HCT116 (cell line): ENCODE data around the gene SOCS7. TPM values are rescaled to one million over a fixed set of nuclear protein-coding genes. Genes with fewer than 3 reads are reported as not detected.

ENCODE experiments used
- ATAC-seq: fragments of 200-7000 bp; cut with Tn5 transposase; 2 replicates; pipeline ENCODE4 v1.9.1; 2020; ENCODE audit warnings: mild to moderate bottlenecking, moderate library complexity
- BruUV-seq: library from RNA; stranded (reverse); fragments of 400-500 nt; replicated peaks from 2 replicates; lab custom pipeline; 2021; lab: Mats Ljungman, UMichigan
- CTCF ChIA-PET: fragments of 300-600 bp; sonication (Branson Sonifier 250); formaldehyde crosslinking; loops from one replicate; lab custom pipeline; 2021; ENCODE audit warnings: antibody characterized with exemption; lab: Charles Lee
- POLR2A ChIA-PET: fragments of 300-600, 350-600 bp; sonication (Branson Sonifier 250); formaldehyde crosslinking; loops from one replicate; lab custom pipeline; 2021; ENCODE audit warnings: antibody characterized with exemption; lab: Charles Lee
- RAD21 ChIA-PET, 2 experiments: fragments of 300-600 bp; sonication (Branson Sonifier 250); formaldehyde crosslinking; loops; one replicate each; lab custom pipeline; 2023; ENCODE audit warnings: low total read pairs in 2 of 2; ENCODE audit not compliant: uncharacterized antibody in 2 of 2, unreplicated experiment in 2 of 2, low non-redundant PET in 1 of 2; lab: Charles Lee
- DNase-seq: peaks from one replicate; pipeline ENCODE4 v3.0.0-alpha.2; 2010; ENCODE audit warnings: low read depth, low spot score
- H2AFZ ChIP-seq: fragments of 200-600 bp; shearing (Covaris generic), sonication (generic); 2 replicates; pipeline ENCODE4 v1.6.1; 2017; ENCODE audit warnings: low read depth, mixed run types, mixed read lengths, antibody characterized with exemption, low read length; ENCODE audit not compliant: poor library complexity, severe bottlenecking
- H3K27ac ChIP-seq: 2 replicates; pipeline ENCODE4 v1.5.1; 2012; ENCODE audit warnings: low read depth, low read length
- H3K27me3 ChIP-seq: fragments of 200-600 bp; sonication (generic); 2 replicates; pipeline ENCODE4 v1.6.1; 2016; ENCODE audit warnings: mixed run types, low read length, mixed read lengths; ENCODE audit not compliant: insufficient read depth
- H3K36me3 ChIP-seq, 2 experiments: fragments of 200-500 bp in 1 of 2; fragments of 200-600 bp in 1 of 2; sonication (Bioruptor generic) in 1 of 2; sonication (generic) in 1 of 2; 2 replicates each; pipeline versions ENCODE4 v1.5.1 to v1.6.1; 2014 to 2016; ENCODE audit warnings: low read length in 2 of 2, inconsistent platforms in 1 of 2, mixed read lengths in 1 of 2, mixed run types in 1 of 2; ENCODE audit not compliant: insufficient read depth in 2 of 2, control insufficient read depth in 1 of 2
- H3K4me1 ChIP-seq, 2 experiments: fragments of 200-600 bp in 1 of 2; sonication (generic) in 1 of 2; 2 replicates each; pipeline versions ENCODE4 v1.5.1 to v1.6.1; 2012 to 2017; ENCODE audit warnings: low read length in 2 of 2, inconsistent platforms in 1 of 2, mild to moderate bottlenecking in 1 of 2, mixed read lengths in 1 of 2, mixed run types in 1 of 2, moderate library complexity in 1 of 2; ENCODE audit not compliant: insufficient read depth in 2 of 2, control insufficient read depth in 1 of 2
- H3K4me2 ChIP-seq: fragments of 200-600 bp; sonication (generic); 2 replicates; pipeline ENCODE4 v1.6.1; 2017; ENCODE audit warnings: mixed run types, low read length, mixed read lengths
- H3K4me3 ChIP-seq, 2 experiments: fragments of 200-600 bp in 1 of 2; sonication (generic) in 1 of 2; replicated peaks in 1 of 2; 2 replicates each; pipeline ENCODE4 v1.5.1; 2011 to 2016; ENCODE audit warnings: low read length in 2 of 2, control low read depth in 1 of 2, low read depth in 1 of 2, mild to moderate bottlenecking in 1 of 2, mixed read lengths in 1 of 2, mixed run types in 1 of 2
- H3K79me2 ChIP-seq: fragments of 200-600 bp; sonication (generic); 2 replicates; pipeline ENCODE4 v1.6.1; 2017; ENCODE audit warnings: mild to moderate bottlenecking, mixed run types, low read length, moderate library complexity, mixed read lengths; ENCODE audit not compliant: insufficient read depth
- H3K9ac ChIP-seq: fragments of 200-600 bp; sonication (generic); 2 replicates; pipeline ENCODE4 v1.6.1; 2016; ENCODE audit warnings: low read length, mixed read lengths
- H3K9me2 ChIP-seq: fragments of 200-600 bp; sonication (generic), shearing (Covaris generic); 2 replicates; pipeline ENCODE4 v1.6.1; 2017; ENCODE audit warnings: mixed run types, mild to moderate bottlenecking, moderate library complexity; ENCODE audit not compliant: insufficient read depth
- H3K9me3 ChIP-seq, 2 experiments: fragments of 200-500 bp in 1 of 2; fragments of 200-600 bp in 1 of 2; sonication (Bioruptor generic) in 1 of 2; sonication (generic) in 1 of 2; 2 replicates each; pipeline ENCODE4 v1.6.1; 2014 to 2017; ENCODE audit warnings: low read length in 2 of 2, mixed read lengths in 2 of 2, inconsistent platforms in 1 of 2, low read depth in 1 of 2, mild to moderate bottlenecking in 1 of 2, mixed run types in 1 of 2, moderate library complexity in 1 of 2; ENCODE audit not compliant: control insufficient read depth in 1 of 2, insufficient read depth in 1 of 2
- H4K20me1 ChIP-seq: fragments of 200-600 bp; sonication (generic), shearing (Covaris generic); 2 replicates; pipeline ENCODE4 v1.6.1; 2017; ENCODE audit warnings: mixed run types, mild to moderate bottlenecking, moderate library complexity; ENCODE audit not compliant: insufficient read depth
- CBX3 ChIP-seq: IDR thresholded peaks from 2 replicates; pipeline ENCODE4 v1.6.1; 2012; ENCODE audit warnings: low read depth
- CEBPB ChIP-seq: IDR thresholded peaks from 2 replicates; pipeline ENCODE4 v1.6.1; 2012; ENCODE audit warnings: low read depth
- EGR1 ChIP-seq: IDR thresholded peaks from 2 replicates; pipeline ENCODE4 v1.6.1; 2012; ENCODE audit warnings: low read depth
- EZH2 ChIP-seq: fragments of 200-600 bp; sonication (generic); IDR thresholded peaks from 2 replicates; pipeline ENCODE4 v1.6.1; 2017; ENCODE audit warnings: antibody characterized with exemption, mixed run types
- EZH2phosphoT487 ChIP-seq: fragments of 200-600 bp; IDR thresholded peaks from 2 replicates; pipeline ENCODE4 v1.6.1; 2018; ENCODE audit warnings: antibody characterized with exemption, borderline replicate concordance
- FOSL1 ChIP-seq: IDR thresholded peaks from 2 replicates; pipeline ENCODE4 v1.6.1; 2012; ENCODE audit warnings: low read depth
- JUND ChIP-seq: IDR thresholded peaks from 2 replicates; pipeline ENCODE4 v1.6.1; 2012
- SIN3A ChIP-seq: IDR thresholded peaks from 2 replicates; pipeline ENCODE4 v1.6.1; 2012; ENCODE audit warnings: low read depth
- SP1 ChIP-seq: IDR thresholded peaks from 2 replicates; pipeline ENCODE4 v1.6.1; 2012; ENCODE audit warnings: low read depth
- SRF ChIP-seq: IDR thresholded peaks from 2 replicates; pipeline ENCODE4 v1.6.1; 2012; ENCODE audit warnings: low read depth
- TCF7L2 ChIP-seq: IDR thresholded peaks from 2 replicates; pipeline ENCODE4 v1.7.0; 2011; ENCODE audit warnings: borderline replicate concordance, inconsistent platforms; ENCODE audit not compliant: insufficient read depth, insufficient read length; ENCODE audit errors: extremely low read depth
- YY1 ChIP-seq: IDR thresholded peaks from 2 replicates; pipeline ENCODE4 v1.6.1; 2011; ENCODE audit warnings: low read length, low read depth, moderate library complexity, mild to moderate bottlenecking; ENCODE audit not compliant: insufficient replicate concordance; ENCODE audit errors: extremely low read depth
- ZNF274 ChIP-seq: fragments of 200-500 bp; sonication (Bioruptor generic); IDR thresholded peaks from 2 replicates; pipeline ENCODE4 v1.6.1; 2014; ENCODE audit warnings: mild to moderate bottlenecking, low read depth, low read length, inconsistent platforms
- intact Hi-C: fragments of 100-400 bp; cut with micrococcal nuclease; formaldehyde crosslinking; loops from 2 replicates; pipeline ENCODE4 v1.10.0; 2022
- total RNA-seq: library from RNA; stranded (reverse); gene quantifications from one replicate; pipeline ENCODE4 v1.2.1, GENCODE V29; 2021; ENCODE audit not compliant: unreplicated experiment
- TF ChIP-seq, protein P1 (sequence below): IDR thresholded peaks from 2 replicates; pipeline ENCODE4 v1.6.1; 2011; ENCODE audit warnings: mild to moderate bottlenecking, low read length, moderate library complexity; ENCODE audit not compliant: insufficient replicate concordance; ENCODE audit errors: extremely low read depth
- TF ChIP-seq, protein P2 (sequence below): IDR thresholded peaks from 2 replicates; pipeline ENCODE4 v1.6.1; 2012; ENCODE audit warnings: low read depth
- TF ChIP-seq, protein P3 (sequence below), 3 experiments: fragments of 200-600 bp in 1 of 3; sonication (generic) in 1 of 3; IDR thresholded peaks in 2 of 3; conservative IDR thresholded peaks in 1 of 3; 2 replicates each; pipeline ENCODE4 v1.5.1; 2012 to 2017; ENCODE audit warnings: low read depth in 2 of 3, low read length in 2 of 3, antibody characterized with exemption in 1 of 3, borderline replicate concordance in 1 of 3, control low read depth in 1 of 3, mild to moderate bottlenecking in 1 of 3, mixed read lengths in 1 of 3, mixed run types in 1 of 3, moderate library complexity in 1 of 3; ENCODE audit not compliant: insufficient read depth in 1 of 3

The SOCS7 gene
- total RNA-seq, 1 experiment from 2014 or later: 49.9 TPM

DNA sequence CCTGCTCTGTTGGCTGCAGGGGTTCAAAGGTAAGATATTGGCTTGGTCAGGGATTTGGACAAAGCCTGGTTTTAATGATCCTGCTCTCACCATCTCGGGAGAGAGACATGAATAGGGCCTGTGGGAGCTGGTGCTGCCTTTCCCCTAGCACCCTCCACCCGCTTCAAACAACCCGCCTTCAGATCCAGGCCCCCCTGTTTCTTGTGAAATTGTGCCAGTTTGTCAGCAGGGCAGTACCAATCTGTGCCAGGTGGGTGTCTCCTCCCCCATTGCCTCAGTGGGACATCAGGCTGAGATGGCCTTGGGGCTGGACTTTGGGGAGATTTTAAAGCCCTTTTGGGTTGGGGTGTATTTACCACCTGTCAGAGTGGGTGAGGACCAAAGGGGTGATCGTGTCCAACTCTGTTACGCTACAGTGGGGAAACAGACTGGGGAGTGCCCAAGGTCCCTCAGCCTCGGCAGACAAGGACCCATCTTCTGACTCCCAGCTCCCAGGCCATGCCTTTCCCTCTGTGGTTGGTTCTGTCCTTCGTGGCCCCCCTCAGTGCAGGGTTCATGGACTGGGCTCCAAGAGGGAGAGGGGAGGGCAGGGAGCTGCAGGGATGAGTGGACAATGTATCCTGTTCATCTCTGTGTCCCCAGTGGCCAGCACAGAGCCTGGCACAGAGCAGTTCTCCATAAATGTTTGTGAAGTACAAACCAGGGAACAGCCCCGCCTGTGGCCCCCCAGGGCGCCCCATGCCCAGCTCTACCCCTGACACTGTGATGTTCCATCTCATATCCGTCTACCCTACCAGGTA is 79.9 kb downstream of the SOCS7 start:
- Histone ChIP-seq H3K9me2 (no peaks in the 10 kb centered on the region), H3K4me1 (peaks cover 22 to 32% of the 10 kb centered on the region in 2 experiments), H3K9me3 (no peaks in the 10 kb centered on the region), H3K79me2 (0 out of 2 replicates have a peak, but pooled peaks cover 4% of the 10 kb centered on the region), H3K27me3 (no peaks in the 10 kb centered on the region), H2AFZ (no peak overlapping the region), H3K9ac (no peak overlapping the region), H3K4me2 (no peak overlapping the region), H3K4me3 (no peak overlapping the region), H3K36me3 (no peaks in the 10 kb centered on the region), H4K20me1 (no peaks in the 10 kb centered on the region), H3K27ac (no peak overlapping the region)
- DNase-seq (no peak), ATAC-seq (no peak)
- intact Hi-C loops: no loop called here
- TF ChIP-seq, protein P1, sequence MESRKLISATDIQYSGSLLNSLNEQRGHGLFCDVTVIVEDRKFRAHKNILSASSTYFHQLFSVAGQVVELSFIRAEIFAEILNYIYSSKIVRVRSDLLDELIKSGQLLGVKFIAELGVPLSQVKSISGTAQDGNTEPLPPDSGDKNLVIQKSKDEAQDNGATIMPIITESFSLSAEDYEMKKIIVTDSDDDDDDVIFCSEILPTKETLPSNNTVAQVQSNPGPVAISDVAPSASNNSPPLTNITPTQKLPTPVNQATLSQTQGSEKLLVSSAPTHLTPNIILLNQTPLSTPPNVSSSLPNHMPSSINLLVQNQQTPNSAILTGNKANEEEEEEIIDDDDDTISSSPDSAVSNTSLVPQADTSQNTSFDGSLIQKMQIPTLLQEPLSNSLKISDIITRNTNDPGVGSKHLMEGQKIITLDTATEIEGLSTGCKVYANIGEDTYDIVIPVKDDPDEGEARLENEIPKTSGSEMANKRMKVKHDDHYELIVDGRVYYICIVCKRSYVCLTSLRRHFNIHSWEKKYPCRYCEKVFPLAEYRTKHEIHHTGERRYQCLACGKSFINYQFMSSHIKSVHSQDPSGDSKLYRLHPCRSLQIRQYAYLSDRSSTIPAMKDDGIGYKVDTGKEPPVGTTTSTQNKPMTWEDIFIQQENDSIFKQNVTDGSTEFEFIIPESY: no peak
- TF ChIP-seq TCF7L2: no peak
- TF ChIP-seq, protein P2, sequence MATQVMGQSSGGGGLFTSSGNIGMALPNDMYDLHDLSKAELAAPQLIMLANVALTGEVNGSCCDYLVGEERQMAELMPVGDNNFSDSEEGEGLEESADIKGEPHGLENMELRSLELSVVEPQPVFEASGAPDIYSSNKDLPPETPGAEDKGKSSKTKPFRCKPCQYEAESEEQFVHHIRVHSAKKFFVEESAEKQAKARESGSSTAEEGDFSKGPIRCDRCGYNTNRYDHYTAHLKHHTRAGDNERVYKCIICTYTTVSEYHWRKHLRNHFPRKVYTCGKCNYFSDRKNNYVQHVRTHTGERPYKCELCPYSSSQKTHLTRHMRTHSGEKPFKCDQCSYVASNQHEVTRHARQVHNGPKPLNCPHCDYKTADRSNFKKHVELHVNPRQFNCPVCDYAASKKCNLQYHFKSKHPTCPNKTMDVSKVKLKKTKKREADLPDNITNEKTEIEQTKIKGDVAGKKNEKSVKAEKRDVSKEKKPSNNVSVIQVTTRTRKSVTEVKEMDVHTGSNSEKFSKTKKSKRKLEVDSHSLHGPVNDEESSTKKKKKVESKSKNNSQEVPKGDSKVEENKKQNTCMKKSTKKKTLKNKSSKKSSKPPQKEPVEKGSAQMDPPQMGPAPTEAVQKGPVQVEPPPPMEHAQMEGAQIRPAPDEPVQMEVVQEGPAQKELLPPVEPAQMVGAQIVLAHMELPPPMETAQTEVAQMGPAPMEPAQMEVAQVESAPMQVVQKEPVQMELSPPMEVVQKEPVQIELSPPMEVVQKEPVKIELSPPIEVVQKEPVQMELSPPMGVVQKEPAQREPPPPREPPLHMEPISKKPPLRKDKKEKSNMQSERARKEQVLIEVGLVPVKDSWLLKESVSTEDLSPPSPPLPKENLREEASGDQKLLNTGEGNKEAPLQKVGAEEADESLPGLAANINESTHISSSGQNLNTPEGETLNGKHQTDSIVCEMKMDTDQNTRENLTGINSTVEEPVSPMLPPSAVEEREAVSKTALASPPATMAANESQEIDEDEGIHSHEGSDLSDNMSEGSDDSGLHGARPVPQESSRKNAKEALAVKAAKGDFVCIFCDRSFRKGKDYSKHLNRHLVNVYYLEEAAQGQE: no peak
- TF ChIP-seq JUND: no peak
- TF ChIP-seq SIN3A: no peak
- TF ChIP-seq FOSL1: no peak
- TF ChIP-seq YY1: no peak
- TF ChIP-seq EZH2: no peak
- TF ChIP-seq SP1: no peak
- no peak for TF ChIP-seq ZNF274
- TF ChIP-seq, protein P3, sequence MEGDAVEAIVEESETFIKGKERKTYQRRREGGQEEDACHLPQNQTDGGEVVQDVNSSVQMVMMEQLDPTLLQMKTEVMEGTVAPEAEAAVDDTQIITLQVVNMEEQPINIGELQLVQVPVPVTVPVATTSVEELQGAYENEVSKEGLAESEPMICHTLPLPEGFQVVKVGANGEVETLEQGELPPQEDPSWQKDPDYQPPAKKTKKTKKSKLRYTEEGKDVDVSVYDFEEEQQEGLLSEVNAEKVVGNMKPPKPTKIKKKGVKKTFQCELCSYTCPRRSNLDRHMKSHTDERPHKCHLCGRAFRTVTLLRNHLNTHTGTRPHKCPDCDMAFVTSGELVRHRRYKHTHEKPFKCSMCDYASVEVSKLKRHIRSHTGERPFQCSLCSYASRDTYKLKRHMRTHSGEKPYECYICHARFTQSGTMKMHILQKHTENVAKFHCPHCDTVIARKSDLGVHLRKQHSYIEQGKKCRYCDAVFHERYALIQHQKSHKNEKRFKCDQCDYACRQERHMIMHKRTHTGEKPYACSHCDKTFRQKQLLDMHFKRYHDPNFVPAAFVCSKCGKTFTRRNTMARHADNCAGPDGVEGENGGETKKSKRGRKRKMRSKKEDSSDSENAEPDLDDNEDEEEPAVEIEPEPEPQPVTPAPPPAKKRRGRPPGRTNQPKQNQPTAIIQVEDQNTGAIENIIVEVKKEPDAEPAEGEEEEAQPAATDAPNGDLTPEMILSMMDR (IDR thresholded peaks at IDR 0.05 in 2 of 3, conservative IDR thresholded peaks at IDR 0.05 in 1 of 3; ENCODE audit: borderline replicate concordance in 1 of 3, insufficient read depth in 1 of 3, low read depth in 2 of 3, low read length in 2 of 3): no peak
- no peak for TF ChIP-seq EGR1
- no peak for TF ChIP-seq CEBPB
- TF ChIP-seq CBX3: no peak
- TF ChIP-seq EZH2phosphoT487: no peak
- no peak for TF ChIP-seq SRF
- ChIA-PET CTCF (interaction anchor here (0.6 to 1.3 kb wide), 3 partner anchors 8 to 1607 kb away, joined by 3 to 7 read pairs (median 3); no protein-coding TSS in a partner anchor), POLR2A (interaction anchor here (1.2 kb wide), 1 partner anchor 8 kb away, joined by 4 read pairs; no protein-coding TSS in a partner anchor), RAD21 (no interaction called here)
- no TSS peak for BruUV-seq
